GM18499 (cell line): Measurements from ENCODE around the gene KRT12.
"Not testable (repeated sequence)": the region's sequence is repeated elsewhere in the genome, so short reads cannot be mapped to it uniquely, and the experiment has no call there.

Experiments used
- ATAC-seq: cut with Tn5 transposase; IDR thresholded peaks from one replicate; pipeline ENCODE4 v1.9.1; 2021; ENCODE audit warnings: moderate number of reproducible peaks; ENCODE audit not compliant: insufficient read depth, unreplicated experiment

Gene KRT12

DNA sequence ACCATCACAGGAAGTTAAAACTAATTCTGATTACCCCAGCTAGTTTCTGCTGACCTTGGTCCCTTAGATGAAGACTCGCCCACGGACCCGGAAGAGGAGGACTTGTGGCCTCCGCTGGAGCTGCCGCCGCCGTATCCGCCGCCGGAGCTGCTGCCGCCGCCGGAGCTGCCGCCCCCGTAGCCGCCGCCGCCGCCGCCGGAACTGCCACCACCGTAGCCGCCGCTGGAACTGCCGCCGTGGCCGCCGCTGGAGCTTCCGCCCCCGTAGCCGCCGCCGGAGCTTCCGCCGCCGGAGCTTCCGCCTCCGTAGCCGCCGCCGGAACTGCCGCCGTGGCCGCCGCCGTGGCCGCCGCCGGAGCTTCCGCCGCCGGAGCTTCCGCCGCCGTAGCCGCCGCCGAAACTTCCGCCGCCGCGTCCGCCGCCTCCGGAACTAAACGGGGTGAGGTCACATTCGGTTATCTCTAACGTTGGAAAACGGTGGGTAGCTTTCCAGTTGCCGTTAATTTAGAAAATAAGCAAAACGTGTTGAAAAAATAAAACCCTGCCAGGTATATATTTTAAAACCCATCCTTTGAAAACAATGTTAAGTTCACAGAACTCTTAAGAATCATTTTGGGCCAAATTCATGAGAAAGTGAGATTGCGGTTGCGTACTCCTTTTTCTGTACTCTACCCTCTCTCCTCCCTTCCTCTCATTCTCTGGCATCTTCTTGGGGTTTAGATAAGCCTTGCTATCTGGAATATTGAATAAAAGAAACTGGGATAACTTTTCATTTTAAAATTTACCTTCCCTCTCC, 48.1 kb downstream of the KRT12 start:
- no peak for ATAC-seq

DNA sequence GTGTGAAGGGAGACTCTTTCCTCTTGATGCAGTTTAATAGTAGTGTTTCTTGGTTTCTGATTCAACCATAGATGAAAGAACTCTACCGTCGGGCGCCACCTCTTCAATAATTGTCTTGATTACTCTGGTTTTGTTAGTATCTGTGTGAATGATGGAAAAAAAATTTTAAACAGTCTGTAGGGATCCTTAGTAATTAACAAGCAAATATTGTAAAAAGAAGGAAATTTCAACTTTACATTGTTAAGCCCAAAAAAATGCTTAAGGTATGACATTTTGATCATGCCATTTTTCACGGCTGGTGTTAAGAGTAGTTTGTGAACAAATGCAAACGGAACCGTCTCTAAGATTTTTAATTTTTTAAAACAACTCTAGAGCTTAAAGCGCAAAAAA, 48.7 kb downstream of the KRT12 start:
- no peak for ATAC-seq

DNA sequence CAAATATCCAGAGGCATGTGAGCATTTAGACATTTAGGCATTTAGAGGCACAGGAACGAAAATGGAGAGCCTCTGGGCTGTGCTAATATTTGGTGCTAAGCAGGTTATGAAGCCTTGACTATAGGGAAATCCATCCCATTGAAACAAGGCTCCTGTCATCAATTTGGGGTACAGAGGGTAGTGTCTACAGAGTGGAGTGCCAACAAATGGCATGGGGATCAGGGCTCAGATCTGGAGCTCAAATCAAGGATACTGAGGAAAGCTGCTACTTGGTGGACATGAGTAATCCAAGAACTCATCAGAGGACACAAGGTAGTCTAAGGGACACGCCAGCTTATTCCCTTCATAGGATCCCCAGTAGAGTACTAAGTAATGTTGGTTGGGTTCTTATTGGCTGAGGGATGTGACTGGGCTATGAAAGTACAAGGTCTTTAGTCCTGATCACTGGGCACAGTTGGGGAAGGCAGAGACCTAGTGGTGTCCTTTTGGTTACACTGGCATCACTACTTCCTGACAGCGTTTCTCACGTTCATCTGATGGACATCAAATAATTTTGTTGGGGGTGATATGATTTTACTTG, 49.8 kb downstream of the KRT12 start:
- no peak for ATAC-seq

DNA sequence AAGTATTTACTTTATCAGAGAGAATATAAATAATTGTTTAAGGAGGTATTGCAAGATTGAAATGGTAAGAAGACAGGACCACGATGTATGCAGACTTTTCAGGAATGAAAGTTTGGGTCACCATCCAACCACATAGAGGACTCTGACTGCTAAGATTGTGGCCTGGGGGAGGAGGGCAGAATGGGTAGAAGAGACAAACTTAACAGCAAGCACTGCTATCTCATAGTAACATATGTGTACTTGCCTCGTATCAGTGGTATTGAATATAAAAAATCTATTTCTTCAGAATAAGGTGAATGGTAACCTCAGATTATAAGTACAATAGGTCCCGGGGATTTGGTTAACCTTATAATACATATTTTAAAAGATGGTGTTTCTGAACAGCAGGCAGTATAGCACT, 50.5 kb downstream of the KRT12 start:
- ATAC-seq = no peak

DNA sequence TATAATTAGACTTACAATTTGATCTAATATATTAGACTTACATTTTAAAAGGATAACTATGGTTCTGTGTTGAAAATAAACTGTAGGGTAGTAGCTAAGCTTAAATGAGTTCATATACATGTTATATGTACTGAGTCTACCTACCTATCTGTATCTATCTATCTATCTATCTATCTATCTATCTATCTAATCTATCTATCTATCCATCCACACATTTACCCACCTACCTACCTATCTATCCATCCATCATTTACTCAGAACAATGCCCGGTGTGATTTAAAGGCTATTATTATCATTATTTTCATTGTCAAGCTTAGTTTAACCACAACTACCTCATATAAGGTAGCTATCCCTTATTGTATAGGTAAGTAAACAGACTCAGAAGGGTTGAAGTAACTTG, 51.6 kb downstream of the KRT12 start:
- ATAC-seq = no peak

DNA sequence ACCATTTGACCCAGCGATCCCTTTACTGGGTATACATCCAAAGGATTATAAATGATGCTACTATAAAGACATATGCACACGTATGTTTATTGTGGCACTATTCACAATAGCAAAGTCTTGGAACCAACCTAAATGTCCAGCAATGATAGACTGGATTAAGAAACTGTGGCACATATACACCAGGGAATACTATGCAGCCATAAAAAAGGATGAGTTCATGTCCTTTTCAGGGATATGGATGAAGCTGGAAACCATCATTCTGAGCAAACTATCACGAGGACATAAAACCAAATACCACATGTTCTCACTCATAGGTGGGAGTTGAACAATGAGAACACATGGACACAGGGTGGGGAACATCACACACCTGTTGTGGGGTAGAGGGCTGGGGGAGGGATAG, 52.4 kb downstream of the KRT12 start:
- not testable (repeated sequence) for ATAC-seq

DNA sequence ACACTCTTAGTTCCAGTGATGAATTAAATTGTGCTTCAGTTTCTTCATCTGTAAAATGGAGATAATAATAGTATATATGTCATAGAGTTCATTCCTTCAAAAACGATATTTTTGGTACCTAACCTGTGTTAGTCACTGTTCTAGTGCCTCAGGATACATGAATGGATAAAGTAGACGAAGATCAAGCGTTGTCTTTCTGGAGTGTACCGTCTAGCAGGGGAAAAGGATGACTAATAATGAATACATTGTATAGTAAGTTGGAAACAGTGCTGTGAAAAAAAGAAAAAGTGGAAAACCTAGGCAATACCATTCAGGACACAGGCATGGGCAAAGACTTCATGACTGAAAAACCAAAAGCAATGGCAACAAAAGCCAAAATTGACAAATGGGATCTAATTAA, 53.2 kb downstream of the KRT12 start:
- ATAC-seq = no peak

- no peak for ATAC-seq
Observed at GRCh38 chr17:40812639-40813038, 54.4 kb downstream of the KRT12 start.
